ENCODE data around the gene PRSS56. TPM values are rescaled to one million over a fixed set of nuclear protein-coding genes. Genes with fewer than 3 reads are reported as not detected.
"Not testable (repeated sequence)": the region's sequence is repeated elsewhere in the genome, so short reads cannot be mapped to it uniquely, and the experiment has no call there.

The PRSS56 gene
- total RNA-seq, 2 donors from 2014 or later, result not detected

GRCh38 chr2:232549655-232550353 is 29.6 kb downstream of the PRSS56 start:
- DNase-seq, result no peak

GRCh38 chr2:232550354-232551249 is 30.4 kb downstream of the PRSS56 start, which contains the start of the genes EIF4E2 and TIGD1:
TSS of gene EIF4E2 (plus strand) at chr2:232550689. CDS start at chr2:232550725, 36 bp downstream.
TSS of gene TIGD1 (minus strand) at chr2:232550557. CDS start at chr2:232549882, 675 bp downstream.
- DNase-seq (peak; percentile 80 to 84 (median 81)), ATAC-seq (peak; percentile 87)
- Mint-ChIP-seq H3K27me3 (no peaks in the 10 kb centered on the region), H3K4me1 (peaks cover 64% of the 10 kb centered on the region), H3K27ac (peak within 1 kb of the TSS; percentile 96), H3K4me3 (peak within 1 kb of the TSS; percentile 96), H3K36me3 (ENCODE audit: low read depth) (peaks cover 4% of the 10 kb centered on the region)
- H3K9me3 ChIP-seq (ENCODE audit: control insufficient read depth, low read length, poor library complexity, severe bottlenecking), result no peaks in the 10 kb centered on the region

More at GRCh38 chr2:232549655-232550353, 29.6 kb downstream of the PRSS56 start:
- H3K36me3 Mint-ChIP-seq (ENCODE audit: low read depth), result peaks cover 4% of the 10 kb centered on the region
- peak overlapping the region; percentile 96 for H3K4me3 Mint-ChIP-seq
- H3K27ac Mint-ChIP-seq, result peak overlapping the region; percentile 96
- H3K9me3 ChIP-seq (ENCODE audit: control insufficient read depth, low read length, poor library complexity, severe bottlenecking), result no peaks in the 10 kb centered on the region
- ATAC-seq, result no peak
- H3K27me3 Mint-ChIP-seq, result no peaks in the 10 kb centered on the region
- peaks cover 62% of the 10 kb centered on the region for H3K4me1 Mint-ChIP-seq

- peak overlapping the region; percentile 96 for H3K27ac Mint-ChIP-seq
- DNase-seq (no peak), ATAC-seq (no peak)
- peak overlapping the region; percentile 96 for H3K4me3 Mint-ChIP-seq
- peaks cover 69% of the 10 kb centered on the region for H3K4me1 Mint-ChIP-seq
- H3K27me3 Mint-ChIP-seq, result no peaks in the 10 kb centered on the region
- H3K9me3 ChIP-seq (ENCODE audit: control insufficient read depth, low read length, poor library complexity, severe bottlenecking), result no peaks in the 10 kb centered on the region
- peaks cover 6% of the 10 kb centered on the region for H3K36me3 Mint-ChIP-seq (ENCODE audit: low read depth)
These were observed 31.1 kb downstream of the PRSS56 start for GRCh38 chr2:232551250-232551638.

GRCh38 chr2:232551776-232552175 is 31.6 kb downstream of the PRSS56 start:
- DNase-seq (no peak), ATAC-seq (no peak)
- H3K4me3 Mint-ChIP-seq, result peak overlapping the region; percentile 96
- no peaks in the 10 kb centered on the region for H3K9me3 ChIP-seq (ENCODE audit: control insufficient read depth, low read length, poor library complexity, severe bottlenecking)
- no peaks in the 10 kb centered on the region for H3K27me3 Mint-ChIP-seq
- peaks cover 8% of the 10 kb centered on the region for H3K36me3 Mint-ChIP-seq (ENCODE audit: low read depth)
- H3K4me1 Mint-ChIP-seq, result peaks cover 67% of the 10 kb centered on the region
- peak overlapping the region; percentile 96 for H3K27ac Mint-ChIP-seq

- ATAC-seq, result no peak
- no peak for DNase-seq
- H3K27ac Mint-ChIP-seq, result no peak overlapping the region
- no peaks in the 10 kb centered on the region for H3K9me3 ChIP-seq (ENCODE audit: control insufficient read depth, low read length, poor library complexity, severe bottlenecking)
- peaks cover 39% of the 10 kb centered on the region for H3K4me1 Mint-ChIP-seq
- H3K36me3 Mint-ChIP-seq (ENCODE audit: low read depth), result peaks cover 14% of the 10 kb centered on the region
- no peak overlapping the region for H3K4me3 Mint-ChIP-seq
- H3K27me3 Mint-ChIP-seq, result no peaks in the 10 kb centered on the region
These were observed 36.2 kb downstream of the PRSS56 start for GRCh38 chr2:232556426-232556825.

- no peaks in the 10 kb centered on the region for H3K9me3 ChIP-seq (ENCODE audit: control insufficient read depth, low read length, poor library complexity, severe bottlenecking)
- H3K27me3 Mint-ChIP-seq, result no peaks in the 10 kb centered on the region
- ATAC-seq (no peak), DNase-seq (no peak)
- no peak overlapping the region for H3K27ac Mint-ChIP-seq
- peaks cover 14% of the 10 kb centered on the region for H3K36me3 Mint-ChIP-seq (ENCODE audit: low read depth)
- H3K4me3 Mint-ChIP-seq, result no peak overlapping the region
- peaks cover 4% of the 10 kb centered on the region for H3K4me1 Mint-ChIP-seq
These were observed 42.4 kb downstream of the PRSS56 start for GRCh38 chr2:232562515-232563151.

- ATAC-seq (no peak), DNase-seq (no peak)
- H3K9me3 ChIP-seq (ENCODE audit: control insufficient read depth, low read length, poor library complexity, severe bottlenecking), result no peaks in the 10 kb centered on the region
- H3K36me3 Mint-ChIP-seq (ENCODE audit: low read depth), result peaks cover 14% of the 10 kb centered on the region
- peaks cover 2% of the 10 kb centered on the region for H3K4me1 Mint-ChIP-seq
- H3K27ac Mint-ChIP-seq, result no peak overlapping the region
- H3K27me3 Mint-ChIP-seq, result no peaks in the 10 kb centered on the region
- no peak overlapping the region for H3K4me3 Mint-ChIP-seq
These were observed 43.4 kb downstream of the PRSS56 start for GRCh38 chr2:232563580-232563979.

- Mint-ChIP-seq H3K27me3 (no peaks in the 10 kb centered on the region), H3K36me3 (ENCODE audit: low read depth) (peaks cover 10% of the 10 kb centered on the region), H3K4me1 (peaks cover 5% of the 10 kb centered on the region), H3K27ac (no peak overlapping the region), H3K4me3 (no peak overlapping the region)
- ATAC-seq (no peak), DNase-seq (no peak)
- no peaks in the 10 kb centered on the region for H3K9me3 ChIP-seq (ENCODE audit: control insufficient read depth, low read length, poor library complexity, severe bottlenecking)
These were observed 47.5 kb downstream of the PRSS56 start for GRCh38 chr2:232567721-232568120.

GRCh38 chr2:232568161-232568560 is 48.0 kb downstream of the PRSS56 start:
- Mint-ChIP-seq H3K27ac (no peak overlapping the region), H3K4me3 (no peak overlapping the region), H3K4me1 (peaks cover 5% of the 10 kb centered on the region), H3K27me3 (no peaks in the 10 kb centered on the region), H3K36me3 (ENCODE audit: low read depth) (peaks cover 10% of the 10 kb centered on the region)
- ATAC-seq (no peak), DNase-seq (no peak)
- H3K9me3 ChIP-seq (ENCODE audit: control insufficient read depth, low read length, poor library complexity, severe bottlenecking), result no peaks in the 10 kb centered on the region

GRCh38 chr2:232569541-232569940 is 49.4 kb downstream of the PRSS56 start:
- DNase-seq, result no peak
- Mint-ChIP-seq H3K36me3 (ENCODE audit: low read depth) (peaks cover 13% of the 10 kb centered on the region), H3K27ac (no peak overlapping the region), H3K4me1 (peaks cover 9% of the 10 kb centered on the region), H3K27me3 (no peaks in the 10 kb centered on the region), H3K4me3 (no peak overlapping the region)
- no peaks in the 10 kb centered on the region for H3K9me3 ChIP-seq (ENCODE audit: control insufficient read depth, low read length, poor library complexity, severe bottlenecking)
- ATAC-seq, result no peak

- H3K27me3 Mint-ChIP-seq; H3K4me3 Mint-ChIP-seq; DNase-seq; H3K27ac Mint-ChIP-seq; H3K4me1 Mint-ChIP-seq; H3K9me3 ChIP-seq (ENCODE audit: control insufficient read depth, low read length, poor library complexity, severe bottlenecking); ATAC-seq: not testable (repeated sequence)
- H3K36me3 Mint-ChIP-seq (ENCODE audit: low read depth), result peaks cover 13% of the 10 kb centered on the region
These were observed 50.3 kb downstream of the PRSS56 start for GRCh38 chr2:232570481-232570880.

GRCh38 chr2:232571026-232571474 is 50.9 kb downstream of the PRSS56 start:
- Mint-ChIP-seq H3K36me3 (ENCODE audit: low read depth) (peaks cover 13% of the 10 kb centered on the region), H3K4me1 (peaks cover 6% of the 10 kb centered on the region), H3K27me3 (no peaks in the 10 kb centered on the region), H3K27ac (peak overlapping the region; percentile 24), H3K4me3 (no peak overlapping the region)
- H3K9me3 ChIP-seq (ENCODE audit: control insufficient read depth, low read length, poor library complexity, severe bottlenecking), result no peaks in the 10 kb centered on the region
- ATAC-seq, result no peak
- DNase-seq, result no peak

- no peaks in the 10 kb centered on the region for H3K27me3 Mint-ChIP-seq
- no peak for ATAC-seq
- H3K36me3 Mint-ChIP-seq (ENCODE audit: low read depth), result peaks cover 10% of the 10 kb centered on the region
- no peak overlapping the region for H3K4me3 Mint-ChIP-seq
- no peak overlapping the region for H3K27ac Mint-ChIP-seq
- H3K4me1 Mint-ChIP-seq, result peaks cover 6% of the 10 kb centered on the region
- no peak for DNase-seq
- H3K9me3 ChIP-seq (ENCODE audit: control insufficient read depth, low read length, poor library complexity, severe bottlenecking), result no peaks in the 10 kb centered on the region
These were observed 52.9 kb downstream of the PRSS56 start for GRCh38 chr2:232573042-232573441.
